Upper lobe of left lung (tissue), 6 donors: ENCODE data around the gene BAHD1. TPM values are rescaled to one million over a fixed set of nuclear protein-coding genes. Genes with fewer than 3 reads are reported as not detected.

Source experiments
- ATAC-seq, 2 donors: fragments of 200-7000 bp; cut with Tn5 transposase; one replicate each; pipeline ENCODE4 v1.9.1; 2022; ENCODE audit warnings: mild to moderate bottlenecking in 2 of 2, moderate library complexity in 2 of 2; ENCODE audit not compliant: low FRiP score in 2 of 2
- DNase-seq, 2 donors: peaks; one replicate each; pipeline ENCODE4 v3.0.0-alpha.2; 2019 to 2020
- H3K27ac ChIP-seq, 4 donors: fragments of 200-600 bp; sonication (generic); one replicate each; pipeline ENCODE4 v1.5.1; 2016 to 2019
- H3K27me3 ChIP-seq, 4 donors: fragments of 200-600 bp; sonication (generic); one replicate each; pipeline ENCODE4 v1.5.1; 2017 to 2019
- H3K36me3 ChIP-seq, 4 donors: fragments of 200-600 bp; sonication (generic); one replicate each; pipeline ENCODE4 v1.5.1; 2016 to 2019
- H3K4me1 ChIP-seq, 4 donors: fragments of 200-600 bp; sonication (generic); one replicate each; pipeline ENCODE4 v1.5.1; 2018 to 2019
- H3K4me3 ChIP-seq, 4 donors: fragments of 200-600 bp; sonication (generic); one replicate each; pipeline ENCODE4 v1.5.1; 2017 to 2019; ENCODE audit warnings: mild to moderate bottlenecking in 2 of 4, moderate library complexity in 1 of 4
- H3K9me3 ChIP-seq, 4 donors: fragments of 200-600 bp; sonication (generic); one replicate each; pipeline ENCODE4 v1.5.1; 2018 to 2019
- CTCF ChIP-seq, 6 experiments: fragments of 450-650 bp in 4 of 6; fragments of 200-600 bp in 2 of 6; sonication (generic) in 2 of 6; IDR thresholded peaks; one replicate each; pipeline ENCODE4 v1.5.1; 2016 to 2019; ENCODE audit warnings: antibody characterized with exemption in 6 of 6
- EP300 ChIP-seq, 4 donors: sonication (generic); formaldehyde crosslinking; IDR thresholded peaks; one replicate each; pipeline ENCODE4 v1.5.1; 2017; ENCODE audit warnings: antibody characterized with exemption in 4 of 4, control low read depth in 2 of 4
- POLR2A ChIP-seq, 4 donors: fragments of 450-650 bp; IDR thresholded peaks; one replicate each; pipeline ENCODE4 v1.5.1; 2016 to 2017; ENCODE audit warnings: antibody characterized with exemption in 4 of 4, mild to moderate bottlenecking in 2 of 4
- POLR2AphosphoS5 ChIP-seq, 2 donors: sonication (generic); formaldehyde crosslinking; IDR thresholded peaks; one replicate each; pipeline ENCODE4 v1.5.1; 2017; ENCODE audit warnings: antibody characterized with exemption in 2 of 2
- WGBS, 2 donors: methylation state at CpG; one replicate each; pipeline ENCODE4 v1.1.5; 2017 to 2018; 5-methylcytosine and 5-hydroxymethylcytosine counted together
- total RNA-seq, 6 donors: library from RNA; depleted of rRNA in 4 of 6; stranded (reverse); fragments of >200 nt in 4 of 6; gene quantifications; one replicate each; pipeline versions ENCODE4 v1.1.0 to v1.2.1, GENCODE V29; 2016 to 2021
- donor health status: DM: no; HTN: no; CAD: no; lungs with moderate emphysema.
- donor health status: DM: no; HTN: yes; CAD: no; lungs with severe emphysema.

The BAHD1 gene
- total RNA-seq, 6 donors from 2014 or later, result 21.0 to 36.9 (median 28.5) TPM

GRCh38 chr15:40469776-40470390, 29.1 kb downstream of the BAHD1 start:
- H3K4me3 ChIP-seq, result peak overlapping the region in 3 of 4 donors; percentile 75 to 94 (median 80)
- DNase-seq (no peak), ATAC-seq (peak in 1 of 2 donors; percentile 1)
- peaks cover 12 to 31% (median 15%) of the 10 kb centered on the region in 4 donors for H3K4me1 ChIP-seq
- peaks cover 0 to 20% (median 12%) of the 10 kb centered on the region in 4 donors for H3K36me3 ChIP-seq
- H3K27ac ChIP-seq, result peak overlapping the region; percentile 86 to 93 (median 90)
- H3K27me3 ChIP-seq, result no peaks in the 10 kb centered on the region
- H3K9me3 ChIP-seq, result no peaks in the 10 kb centered on the region
- no peak for TF ChIP-seq EP300 (IDR thresholded peaks at IDR 0.05)
- TF ChIP-seq CTCF (IDR thresholded peaks at IDR 0.05), result no peak
- TF ChIP-seq POLR2AphosphoS5 (IDR thresholded peaks at IDR 0.05), result no peak
- TF ChIP-seq POLR2A (IDR thresholded peaks at IDR 0.05), result no peak
- 89% methylated on average over 4 to 7 of the region's 7 CpGs for WGBS, 2 donors

GRCh38 chr15:40470423-40471104, 29.8 kb downstream of the BAHD1 start, which contains the start of gene CHST14:
Gene CHST14, plus strand, starts transcription at chr15:40470984. Its CDS starts 230 bp downstream, at chr15:40471214.
- no peaks in the 10 kb centered on the region for H3K9me3 ChIP-seq
- peaks cover 0 to 14% (median 9%) of the 10 kb centered on the region in 4 donors for H3K36me3 ChIP-seq
- TF ChIP-seq POLR2A (IDR thresholded peaks at IDR 0.05), result peak in 1 of 4 donors; percentile 45
- TF ChIP-seq CTCF (IDR thresholded peaks at IDR 0.05), result peak in 1 of 6 experiments; percentile 7
- no peak for TF ChIP-seq POLR2AphosphoS5 (IDR thresholded peaks at IDR 0.05)
- H3K27ac ChIP-seq, result peak within 1 kb of the TSS; percentile 86 to 93 (median 90)
- ATAC-seq (peak; percentile 78 to 93), DNase-seq (peak; percentile 65 to 94)
- WGBS, 2 donors, result 0 to 13% methylated on average over 1 to 16 of the region's 52 CpGs
- H3K27me3 ChIP-seq, result no peaks in the 10 kb centered on the region
- H3K4me1 ChIP-seq, result peaks cover 12 to 31% (median 15%) of the 10 kb centered on the region in 4 donors
- peak within 1 kb of the TSS; percentile 75 to 94 (median 78) for H3K4me3 ChIP-seq

GRCh38 chr15:40471105-40471807, 30.5 kb downstream of the BAHD1 start:
- H3K9me3 ChIP-seq, result no peaks in the 10 kb centered on the region
- TF ChIP-seq POLR2AphosphoS5 (IDR thresholded peaks at IDR 0.05), result no peak
- peak in 1 of 4 donors; percentile 46 for TF ChIP-seq POLR2A (IDR thresholded peaks at IDR 0.05)
- DNase-seq (peak; percentile 39 to 88), ATAC-seq (peak in 1 of 2 donors; percentile 61)
- peak overlapping the region; percentile 75 to 94 (median 78) for H3K4me3 ChIP-seq
- 1% methylated on average over 14 of the region's 60 CpGs; no CpG with 5 or more reads in 1 of the 2 donors for WGBS, 2 donors
- peak overlapping the region; percentile 86 to 93 (median 90) for H3K27ac ChIP-seq
- H3K4me1 ChIP-seq, result peaks cover 10 to 24% (median 13%) of the 10 kb centered on the region in 4 donors
- H3K27me3 ChIP-seq, result no peaks in the 10 kb centered on the region
- peaks cover 0 to 7% (median 5%) of the 10 kb centered on the region in 4 donors for H3K36me3 ChIP-seq

GRCh38 chr15:40471808-40472150, 31.0 kb downstream of the BAHD1 start:
- Histone ChIP-seq H3K36me3 (peaks cover 0 to 4% (median 2%) of the 10 kb centered on the region in 4 donors), H3K9me3 (no peaks in the 10 kb centered on the region), H3K4me1 (peaks cover 8 to 20% (median 13%) of the 10 kb centered on the region in 4 donors), H3K4me3 (peak overlapping the region; percentile 75 to 94 (median 78)), H3K27me3 (no peaks in the 10 kb centered on the region), H3K27ac (peak overlapping the region; percentile 86 to 93 (median 90))
- ATAC-seq (peak; percentile 4 to 39), DNase-seq (peak in 1 of 2 donors; percentile 25)
- TF ChIP-seq POLR2AphosphoS5 (IDR thresholded peaks at IDR 0.05) (no peak), POLR2A (IDR thresholded peaks at IDR 0.05) (peak in 1 of 4 donors; percentile 3), CTCF (IDR thresholded peaks at IDR 0.05) (no peak)
- 13 to 33% methylated on average over 1 to 14 of the region's 16 CpGs for WGBS, 2 donors
